A549 (cell line): ENCODE measurements around the gene POLR2F. TPM values are rescaled to one million over a fixed set of nuclear protein-coding genes. Genes with fewer than 3 reads are reported as not detected.

Source experiments
- ATAC-seq, 2 experiments: fragments of 200-7000 bp in 1 of 2; fragments of >200 bp in 1 of 2; cut with Nextera tagmentation in 1 of 2; cut with Tn5 transposase in 1 of 2; 3 replicates each; pipeline versions ENCODE4 v1.8.0 to v1.9.1; 2018 to 2020; ENCODE audit warnings: mild to moderate bottlenecking in 1 of 2, moderate library complexity in 1 of 2
- CTCF ChIA-PET: fragments of 300-600 bp; sonication (Branson Sonifier 250); formaldehyde crosslinking; extraction: SDS; loops from one replicate; lab custom pipeline; 2021; ENCODE audit warnings: antibody characterized with exemption, inconsistent platforms; lab: Yijun Ruan, JAX
- POLR2A ChIA-PET: fragments of 350-600 bp; formaldehyde crosslinking; extraction: SDS; loops from one replicate; lab custom pipeline; 2021; ENCODE audit warnings: antibody characterized with exemption, inconsistent platforms; lab: Yijun Ruan, JAX
- DNase-seq, 2 experiments: peaks; one replicate each; pipeline versions ENCODE4 v3.0.0 to v3.0.0-alpha.2; 2011 to 2016; ENCODE audit warnings: low read depth in 1 of 2, low spot score in 1 of 2
- FAIRE-seq: peaks from 2 replicates; lab custom pipeline; 2011; peaks lifted over from hg19 to GRCh38; lab: Jason Lieb, UNC
- H3K27ac ChIP-seq, 2 experiments: fragments of >200 bp; sonication (Bioruptor Twin); formaldehyde crosslinking; 3 replicates each; pipeline ENCODE4 v1.5.1; 2016 to 2017
- H3K4me1 ChIP-seq: fragments of >200 bp; sonication (Bioruptor Twin); formaldehyde crosslinking; 3 replicates; pipeline ENCODE4 v1.6.1; 2016
- H3K4me2 ChIP-seq: fragments of >200 bp; sonication (Bioruptor Twin); formaldehyde crosslinking; 3 replicates; pipeline ENCODE4 v1.6.1; 2016
- H3K4me3 ChIP-seq: fragments of >200 bp; sonication (Bioruptor Twin); formaldehyde crosslinking; 3 replicates; pipeline ENCODE4 v1.5.1; 2016
- H3K9me3 ChIP-seq: fragments of >200 bp; sonication (Bioruptor Twin); formaldehyde crosslinking; 3 replicates; pipeline ENCODE4 v1.6.1; 2016
- CEBPB ChIP-seq, 2 experiments: fragments of >200 bp in 1 of 2; sonication (Bioruptor Twin) in 1 of 2; formaldehyde crosslinking in 1 of 2; IDR thresholded peaks; 2 replicates each; pipeline ENCODE4 v1.6.1; 2012 to 2016
- HDAC2 ChIP-seq: fragments of 200-600 bp; sonication (generic); IDR thresholded peaks from 2 replicates; pipeline ENCODE4 v1.6.1; 2016
- JUNB ChIP-seq: fragments of >200 bp; sonication (Bioruptor Twin); formaldehyde crosslinking; IDR thresholded peaks from 2 replicates; pipeline ENCODE4 v1.6.1; 2016
- MAFK ChIP-seq: fragments of 450-650 bp; IDR thresholded peaks from 2 replicates; pipeline ENCODE4 v1.6.1; 2014; ENCODE audit not compliant: partially characterized antibody
- SREBF2 ChIP-seq: fragments of 450-650 bp; IDR thresholded peaks from 2 replicates; pipeline ENCODE4 v1.6.1; 2014; ENCODE audit warnings: mild to moderate bottlenecking, moderate library complexity
- ZSCAN20 ChIP-seq: fragments of 250-450 bp; sonication (Bioruptor Pico); IDR thresholded peaks from 2 replicates; pipeline ENCODE4 v1.8.0; 2022; ENCODE audit warnings: mild to moderate bottlenecking, moderate library complexity
- WGBS: methylation state at CpG from one replicate; pipeline ENCODE4 v1.1.6; 2017; ENCODE audit errors: missing lambda C conversion rate; 5-methylcytosine and 5-hydroxymethylcytosine counted together
- polyA plus RNA-seq, 4 experiments: library from polyadenylated mRNA; depleted of rRNA in 3 of 4; stranded (reverse); fragments of >200 nt; fragmentation: RNase III in 1 of 4; extraction: RNeasy Plus Mini Kit Qiagen cat#74134 plus additional on column Dnase treatment in 1 of 4; gene quantifications; 2 replicates in 3 of 4; 3 replicates in 1 of 4; pipeline ENCODE4 v1.2.3, GENCODE V29; 2011 to 2017
- TF ChIP-seq, protein P1 (sequence below): fragments of >200 bp; sonication (Bioruptor Twin); formaldehyde crosslinking; IDR thresholded peaks from 2 replicates; pipeline ENCODE4 v1.6.1; 2016

Gene POLR2F
- polyA plus RNA-seq, 2 of the 4 experiments (the other 2 are of a cell fraction) = 90.0 to 183 TPM

DNA sequence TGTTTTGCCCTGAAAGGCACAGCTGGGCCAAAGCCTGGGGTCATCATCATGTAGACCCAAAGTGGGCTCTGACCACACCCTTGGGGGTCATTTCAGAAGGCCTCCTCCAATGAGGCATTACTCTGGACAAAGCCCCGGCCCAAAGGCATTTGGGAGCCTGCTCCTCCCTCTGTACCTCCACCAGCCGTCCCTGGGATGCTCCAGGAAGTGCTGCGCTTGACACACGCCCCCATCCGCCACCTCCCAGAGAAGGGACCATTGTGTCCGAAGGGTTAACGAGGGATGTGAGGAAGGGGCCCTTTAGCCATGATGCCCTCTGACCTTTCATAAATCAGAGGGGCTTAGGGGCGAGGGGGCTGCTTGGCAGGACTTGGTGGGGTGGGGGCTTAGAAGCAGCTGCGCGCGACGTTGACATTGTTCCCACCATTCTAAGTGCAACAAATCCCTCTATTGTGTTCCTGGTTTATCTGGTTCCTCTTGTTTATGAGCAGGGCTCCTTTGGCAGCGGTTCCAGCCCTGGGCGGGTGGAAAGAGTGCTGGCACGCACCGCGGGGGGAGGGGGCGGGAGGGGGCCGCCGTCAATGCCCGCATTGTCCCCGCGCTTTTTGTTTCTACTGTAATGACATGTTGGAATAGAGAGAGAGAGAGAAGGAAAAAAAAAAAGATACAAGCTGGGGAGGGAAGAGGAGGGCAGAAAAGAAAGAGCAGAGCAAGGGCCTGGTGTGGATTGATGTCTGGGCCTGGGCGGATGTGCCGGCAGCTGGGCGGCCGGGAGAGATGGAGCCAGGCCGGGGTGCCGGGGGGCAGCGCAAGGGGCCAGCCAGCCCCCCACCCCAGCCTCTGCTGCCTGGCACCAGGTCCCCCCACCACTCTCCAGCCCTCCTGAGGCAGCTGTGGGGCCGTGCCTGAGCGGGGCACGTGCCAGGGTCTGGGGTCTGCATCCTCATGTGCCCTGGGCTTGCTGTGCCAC is 63.0 kb downstream of the POLR2F start (continued):
- no peak for TF ChIP-seq CEBPB (IDR thresholded peaks at IDR 0.05)
- TF ChIP-seq, protein P1, sequence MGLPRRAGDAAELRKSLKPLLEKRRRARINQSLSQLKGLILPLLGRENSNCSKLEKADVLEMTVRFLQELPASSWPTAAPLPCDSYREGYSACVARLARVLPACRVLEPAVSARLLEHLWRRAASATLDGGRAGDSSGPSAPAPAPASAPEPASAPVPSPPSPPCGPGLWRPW = no peak

DNA sequence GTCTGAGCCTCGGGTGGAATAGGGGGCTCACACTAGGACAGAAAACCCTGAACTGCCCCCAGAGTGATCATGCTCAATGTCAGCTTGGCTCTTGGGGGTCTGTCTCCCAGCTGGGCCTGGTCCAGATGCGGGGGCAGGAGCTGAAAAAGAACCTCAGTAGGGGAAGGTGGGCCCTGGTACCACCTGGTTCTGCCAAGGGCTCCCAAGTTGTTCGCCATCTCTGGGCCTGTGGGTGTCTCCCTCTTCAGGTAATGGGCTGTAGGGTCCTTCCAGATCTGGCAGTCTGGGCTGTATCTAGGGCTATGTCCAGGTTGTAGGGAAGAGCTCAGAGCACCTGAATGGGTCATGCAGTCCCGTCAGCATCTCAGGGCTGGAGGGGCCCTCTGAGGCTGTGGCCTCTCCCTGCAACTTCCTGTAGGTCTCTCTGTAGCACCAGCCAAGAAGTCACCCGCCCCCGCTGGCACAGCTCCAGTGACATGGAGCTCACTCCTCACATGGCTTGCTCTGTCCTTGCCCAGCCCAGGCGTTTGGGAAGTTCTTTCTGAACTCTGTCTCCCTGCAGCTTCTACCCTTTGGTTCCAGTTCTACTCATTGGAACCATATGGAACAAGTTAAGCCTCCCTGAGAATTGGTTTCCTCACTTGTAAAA is 63.9 kb downstream of the POLR2F start:
- TF ChIP-seq JUNB = no peak
- TF ChIP-seq ZSCAN20 (CRISPR knock-in tag) = no peak
- no peak for TF ChIP-seq HDAC2
- H3K9me3 ChIP-seq = no peaks in the 10 kb centered on the region
- no peak overlapping the region for H3K4me3 ChIP-seq
- DNase-seq (no peak), FAIRE-seq (no peak), ATAC-seq (peak in 1 of 2 experiments; percentile 48; a peak in 4 of 6 replicates)
- WGBS = 69% methylated on average over 6 of the region's 7 CpGs
- POLR2A ChIA-PET = no interaction called here
- no peak overlapping the region for H3K27ac ChIP-seq
- no peak overlapping the region for H3K4me2 ChIP-seq
- CTCF ChIA-PET = interaction anchor here (0.9 to 1.1 kb wide), 3 partner anchors 12 to 335 kb away, joined by 3 to 5 read pairs (median 3); no protein-coding TSS in a partner anchor
- no peaks in the 10 kb centered on the region for H3K4me1 ChIP-seq

DNA sequence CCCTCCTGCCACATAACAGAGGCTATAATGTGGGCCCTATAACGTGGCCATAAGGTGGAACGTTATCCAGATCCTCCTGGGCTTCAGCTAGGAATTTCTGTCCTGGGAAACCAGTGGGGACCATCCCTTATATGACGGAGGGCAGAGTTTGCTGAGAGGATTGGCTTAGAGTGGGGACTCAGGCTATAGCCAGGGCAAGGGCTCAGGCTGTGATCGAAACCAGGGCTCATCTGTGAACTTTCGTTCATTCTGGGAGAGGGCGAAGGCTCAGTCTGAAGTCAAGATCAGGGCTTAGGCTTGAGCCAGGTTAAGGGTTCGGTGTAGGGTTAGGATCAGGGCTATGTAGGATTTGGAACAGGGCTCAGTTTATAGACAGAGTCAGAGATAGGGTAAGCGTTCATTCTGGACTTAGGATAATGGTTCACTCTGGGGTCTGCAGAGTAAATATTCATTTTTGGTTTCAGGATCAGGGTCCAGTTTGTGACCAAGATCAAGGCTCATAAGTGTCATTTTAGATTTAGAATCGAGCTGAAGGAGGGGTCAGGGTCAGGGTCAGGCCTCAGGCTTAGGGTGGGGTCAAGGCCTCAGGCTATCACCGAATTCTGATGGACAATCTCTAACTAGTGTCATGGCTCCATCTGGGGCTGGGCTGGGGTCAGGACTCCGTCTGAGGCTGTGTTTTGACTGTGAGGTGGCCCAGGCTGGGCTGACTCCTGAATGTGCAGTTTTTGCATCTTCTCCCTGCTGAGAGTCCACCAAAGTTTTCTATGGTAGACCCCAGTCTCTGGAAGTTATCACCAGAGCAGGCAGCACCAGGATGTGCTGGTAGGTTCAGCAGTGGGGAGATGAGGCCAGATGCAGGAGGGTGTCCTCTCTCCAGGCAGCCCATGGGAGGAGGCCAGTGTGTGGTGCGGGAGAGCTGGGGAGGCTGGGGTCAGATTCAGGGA is 64.7 kb downstream of the POLR2F start:
- Histone ChIP-seq H3K4me2 (no peak overlapping the region), H3K4me1 (no peaks in the 10 kb centered on the region), H3K9me3 (no peaks in the 10 kb centered on the region), H3K27ac (no peak overlapping the region), H3K4me3 (no peak overlapping the region)
- POLR2A ChIA-PET = no interaction called here
- CTCF ChIA-PET = interaction anchor here (0.9 kb wide), 2 partner anchors 11 to 335 kb away, joined by 3 read pairs; no protein-coding TSS in a partner anchor
- FAIRE-seq = no peak
- TF ChIP-seq SREBF2 (no peak), MAFK (no peak)
- no peak for DNase-seq
- WGBS = 78% methylated on average over 10 of the region's 12 CpGs
- ATAC-seq = no peak; a peak in 1 of 6 replicates

Other genes with a start within 250 kb of the POLR2F start
- 1.2 and 1.3 TPM in 2 replicates for gene GCAT, start 145.8 kb upstream of the POLR2F start, polyA plus RNA-seq (2011; rRNA removed)
- gene GCAT, start 145.8 kb upstream of the POLR2F start, polyA plus RNA-seq (2017; fragmentation: RNase III; extraction: RNeasy Plus Mini Kit Qiagen cat#74134 plus additional on column Dnase treatment) = 2.1 to 3.1 TPM (median 2.6 TPM) in 3 replicates
- not detected in 2 replicates for gene GALR3, start 130.3 kb upstream of the POLR2F start, polyA plus RNA-seq (2011; rRNA removed)
- gene GALR3, start 130.3 kb upstream of the POLR2F start, polyA plus RNA-seq (2017; fragmentation: RNase III; extraction: RNeasy Plus Mini Kit Qiagen cat#74134 plus additional on column Dnase treatment) = not detected in 3 replicates
- gene ANKRD54, start 109.4 kb upstream of the POLR2F start, polyA plus RNA-seq (2011; rRNA removed) = 13.2 and 15.2 TPM in 2 replicates
- gene ANKRD54, start 109.4 kb upstream of the POLR2F start, polyA plus RNA-seq (2017; fragmentation: RNase III; extraction: RNeasy Plus Mini Kit Qiagen cat#74134 plus additional on column Dnase treatment) = 19.3 to 21.8 TPM (median 21.1 TPM) in 3 replicates
- gene EIF3L, start 104.3 kb upstream of the POLR2F start, polyA plus RNA-seq (2011; rRNA removed) = 423 and 493 TPM in 2 replicates
- gene EIF3L, start 104.3 kb upstream of the POLR2F start, polyA plus RNA-seq (2017; fragmentation: RNase III; extraction: RNeasy Plus Mini Kit Qiagen cat#74134 plus additional on column Dnase treatment) = 212 to 222 TPM (median 218 TPM) in 3 replicates
- 10.4 and 11.1 TPM in 2 replicates for gene MICALL1, start 47.4 kb upstream of the POLR2F start, polyA plus RNA-seq (2011; rRNA removed)
- 16.1 to 19.0 TPM (median 18.6 TPM) in 3 replicates for gene MICALL1, start 47.4 kb upstream of the POLR2F start, polyA plus RNA-seq (2017; fragmentation: RNase III; extraction: RNeasy Plus Mini Kit Qiagen cat#74134 plus additional on column Dnase treatment)
- 0.49 and 0.52 TPM in 2 replicates for gene C22orf23, start 98 bp upstream of the POLR2F start, polyA plus RNA-seq (2011; rRNA removed)
- gene C22orf23, start 98 bp upstream of the POLR2F start, polyA plus RNA-seq (2017; fragmentation: RNase III; extraction: RNeasy Plus Mini Kit Qiagen cat#74134 plus additional on column Dnase treatment) = 0.26 to 0.37 TPM (median 0.26 TPM) in 3 replicates
- gene SOX10, start 30.9 kb downstream of the POLR2F start, polyA plus RNA-seq (2011; rRNA removed) = not detected in 2 replicates
- gene SOX10, start 30.9 kb downstream of the POLR2F start, polyA plus RNA-seq (2017; fragmentation: RNase III; extraction: RNeasy Plus Mini Kit Qiagen cat#74134 plus additional on column Dnase treatment) = not detected in 3 replicates
- gene PICK1, start 103.7 kb downstream of the POLR2F start, polyA plus RNA-seq (2011; rRNA removed) = 12.9 and 17.8 TPM in 2 replicates
- gene PICK1, start 103.7 kb downstream of the POLR2F start, polyA plus RNA-seq (2017; fragmentation: RNase III; extraction: RNeasy Plus Mini Kit Qiagen cat#74134 plus additional on column Dnase treatment) = 15.6 to 16.1 TPM (median 16.0 TPM) in 3 replicates
- gene SLC16A8, start 130.5 kb downstream of the POLR2F start, polyA plus RNA-seq (2011; rRNA removed) = not detected in 2 replicates
- not detected in 3 replicates for gene SLC16A8, start 130.5 kb downstream of the POLR2F start, polyA plus RNA-seq (2017; fragmentation: RNase III; extraction: RNeasy Plus Mini Kit Qiagen cat#74134 plus additional on column Dnase treatment)
- 2.9 and 3.5 TPM in 2 replicates for gene BAIAP2L2, start 157.0 kb downstream of the POLR2F start, polyA plus RNA-seq (2011; rRNA removed)
- gene BAIAP2L2, start 157.0 kb downstream of the POLR2F start, polyA plus RNA-seq (2017; fragmentation: RNase III; extraction: RNeasy Plus Mini Kit Qiagen cat#74134 plus additional on column Dnase treatment) = 4.3 to 4.7 TPM (median 4.5 TPM) in 3 replicates
- 7.4 and 10.7 TPM in 2 replicates for gene PLA2G6, start 228.1 kb downstream of the POLR2F start, polyA plus RNA-seq (2011; rRNA removed)
- 5.5 to 7.8 TPM (median 7.6 TPM) in 3 replicates for gene PLA2G6, start 228.1 kb downstream of the POLR2F start, polyA plus RNA-seq (2017; fragmentation: RNase III; extraction: RNeasy Plus Mini Kit Qiagen cat#74134 plus additional on column Dnase treatment)
- gene MAFF, start 248.3 kb downstream of the POLR2F start, polyA plus RNA-seq (2011; rRNA removed) = 3.5 and 4.0 TPM in 2 replicates
- 3.1 to 3.9 TPM (median 3.2 TPM) in 3 replicates for gene MAFF, start 248.3 kb downstream of the POLR2F start, polyA plus RNA-seq (2017; fragmentation: RNase III; extraction: RNeasy Plus Mini Kit Qiagen cat#74134 plus additional on column Dnase treatment)